ENCODE measurements around the gene SACS. TPM values are rescaled to one million over a fixed set of nuclear protein-coding genes. Genes with fewer than 3 reads are reported as not detected.

The SACS gene
- total RNA-seq, 1 experiment from 2014 or later: 19.8 TPM

DNA sequence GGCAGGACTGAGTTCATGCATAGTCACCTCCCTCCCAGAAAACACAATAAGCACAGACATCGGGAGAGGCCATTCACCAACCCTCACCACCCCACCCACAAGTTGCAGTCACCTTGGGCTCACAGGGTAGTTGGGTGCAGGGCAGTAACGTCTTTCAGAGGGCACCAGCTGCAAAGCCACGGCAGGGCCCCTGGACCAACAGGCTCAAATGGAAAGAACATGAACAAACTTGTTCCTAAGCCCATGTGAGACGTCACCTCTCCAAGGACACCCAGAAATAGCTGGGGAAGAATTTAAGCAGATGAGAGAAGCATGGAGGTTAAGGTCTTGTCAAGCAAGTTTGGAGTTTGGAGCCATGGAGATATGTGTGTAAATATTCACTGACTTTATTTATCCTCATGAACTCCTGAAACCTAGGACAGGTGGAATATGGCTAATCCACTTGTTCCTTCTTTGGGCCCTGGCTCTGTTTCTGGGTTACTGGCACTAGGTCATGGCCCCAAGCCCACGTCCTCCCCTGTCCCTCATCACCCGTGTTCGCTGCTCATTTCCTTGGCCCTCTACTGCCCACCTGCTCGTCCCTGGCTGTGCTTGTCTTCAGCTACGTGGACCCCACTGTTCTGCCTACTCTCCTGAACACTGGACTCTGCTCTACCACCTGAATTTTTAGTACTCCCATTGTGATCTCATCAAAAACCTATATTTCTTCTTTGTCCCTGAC, 40.4 kb downstream of the SACS start:
- intact Hi-C loops (cut with micrococcal nuclease; ENCODE audit: unreplicated experiment): no loop called here
- Histone ChIP-seq H3K4me1 (ENCODE audit: control insufficient read depth, insufficient read depth, low read length) (no peaks in the 10 kb centered on the region), H3K36me3 (ENCODE audit: control insufficient read depth, insufficient read depth, low read length) (no peaks in the 10 kb centered on the region), H3K27ac (ENCODE audit: low read length) (no peak overlapping the region), H3K4me3 (ENCODE audit: low read depth in 2 of 2, low read length in 2 of 2) (no peak overlapping the region), H3K27me3 (ENCODE audit: control insufficient read depth, insufficient read depth, low read length) (no peaks in the 10 kb centered on the region), H3K9me3 (ENCODE audit: control insufficient read depth, insufficient read depth, low read depth, low read length) (no peaks in the 10 kb centered on the region)
- in situ Hi-C loops (cut with HindIII; ENCODE audit: low pct_unique_long_range_greater_than_20kb, low sequenced_read_pairs): no loop called here
- TF ChIP-seq TCF7L2 (IDR thresholded peaks at IDR 0.05; ENCODE audit: low read depth, low read length) (no peak), POLR2AphosphoS5 (IDR thresholded peaks at IDR 0.05; ENCODE audit: low read depth, low read length) (no peak), SIN3A (IDR thresholded peaks at IDR 0.05; ENCODE audit: borderline replicate concordance, insufficient read depth, low read depth, low read length) (no peak)
- TF ChIP-seq, protein P1, sequence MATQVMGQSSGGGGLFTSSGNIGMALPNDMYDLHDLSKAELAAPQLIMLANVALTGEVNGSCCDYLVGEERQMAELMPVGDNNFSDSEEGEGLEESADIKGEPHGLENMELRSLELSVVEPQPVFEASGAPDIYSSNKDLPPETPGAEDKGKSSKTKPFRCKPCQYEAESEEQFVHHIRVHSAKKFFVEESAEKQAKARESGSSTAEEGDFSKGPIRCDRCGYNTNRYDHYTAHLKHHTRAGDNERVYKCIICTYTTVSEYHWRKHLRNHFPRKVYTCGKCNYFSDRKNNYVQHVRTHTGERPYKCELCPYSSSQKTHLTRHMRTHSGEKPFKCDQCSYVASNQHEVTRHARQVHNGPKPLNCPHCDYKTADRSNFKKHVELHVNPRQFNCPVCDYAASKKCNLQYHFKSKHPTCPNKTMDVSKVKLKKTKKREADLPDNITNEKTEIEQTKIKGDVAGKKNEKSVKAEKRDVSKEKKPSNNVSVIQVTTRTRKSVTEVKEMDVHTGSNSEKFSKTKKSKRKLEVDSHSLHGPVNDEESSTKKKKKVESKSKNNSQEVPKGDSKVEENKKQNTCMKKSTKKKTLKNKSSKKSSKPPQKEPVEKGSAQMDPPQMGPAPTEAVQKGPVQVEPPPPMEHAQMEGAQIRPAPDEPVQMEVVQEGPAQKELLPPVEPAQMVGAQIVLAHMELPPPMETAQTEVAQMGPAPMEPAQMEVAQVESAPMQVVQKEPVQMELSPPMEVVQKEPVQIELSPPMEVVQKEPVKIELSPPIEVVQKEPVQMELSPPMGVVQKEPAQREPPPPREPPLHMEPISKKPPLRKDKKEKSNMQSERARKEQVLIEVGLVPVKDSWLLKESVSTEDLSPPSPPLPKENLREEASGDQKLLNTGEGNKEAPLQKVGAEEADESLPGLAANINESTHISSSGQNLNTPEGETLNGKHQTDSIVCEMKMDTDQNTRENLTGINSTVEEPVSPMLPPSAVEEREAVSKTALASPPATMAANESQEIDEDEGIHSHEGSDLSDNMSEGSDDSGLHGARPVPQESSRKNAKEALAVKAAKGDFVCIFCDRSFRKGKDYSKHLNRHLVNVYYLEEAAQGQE (IDR thresholded peaks at IDR 0.05; ENCODE audit: insufficient read depth in 1 of 2, low read depth in 2 of 2, low read length in 1 of 2): no peak
- TF ChIP-seq, protein P2, sequence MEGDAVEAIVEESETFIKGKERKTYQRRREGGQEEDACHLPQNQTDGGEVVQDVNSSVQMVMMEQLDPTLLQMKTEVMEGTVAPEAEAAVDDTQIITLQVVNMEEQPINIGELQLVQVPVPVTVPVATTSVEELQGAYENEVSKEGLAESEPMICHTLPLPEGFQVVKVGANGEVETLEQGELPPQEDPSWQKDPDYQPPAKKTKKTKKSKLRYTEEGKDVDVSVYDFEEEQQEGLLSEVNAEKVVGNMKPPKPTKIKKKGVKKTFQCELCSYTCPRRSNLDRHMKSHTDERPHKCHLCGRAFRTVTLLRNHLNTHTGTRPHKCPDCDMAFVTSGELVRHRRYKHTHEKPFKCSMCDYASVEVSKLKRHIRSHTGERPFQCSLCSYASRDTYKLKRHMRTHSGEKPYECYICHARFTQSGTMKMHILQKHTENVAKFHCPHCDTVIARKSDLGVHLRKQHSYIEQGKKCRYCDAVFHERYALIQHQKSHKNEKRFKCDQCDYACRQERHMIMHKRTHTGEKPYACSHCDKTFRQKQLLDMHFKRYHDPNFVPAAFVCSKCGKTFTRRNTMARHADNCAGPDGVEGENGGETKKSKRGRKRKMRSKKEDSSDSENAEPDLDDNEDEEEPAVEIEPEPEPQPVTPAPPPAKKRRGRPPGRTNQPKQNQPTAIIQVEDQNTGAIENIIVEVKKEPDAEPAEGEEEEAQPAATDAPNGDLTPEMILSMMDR (IDR thresholded peaks at IDR 0.05): no peak
- ATAC-seq: no peak
- ChIA-PET CTCF (no interaction called here), POLR2A (no interaction called here)
- DNase-seq (ENCODE audit: low read depth, low spot score): no peak
- BruUV-seq (replicated peaks): no TSS peak

DNA sequence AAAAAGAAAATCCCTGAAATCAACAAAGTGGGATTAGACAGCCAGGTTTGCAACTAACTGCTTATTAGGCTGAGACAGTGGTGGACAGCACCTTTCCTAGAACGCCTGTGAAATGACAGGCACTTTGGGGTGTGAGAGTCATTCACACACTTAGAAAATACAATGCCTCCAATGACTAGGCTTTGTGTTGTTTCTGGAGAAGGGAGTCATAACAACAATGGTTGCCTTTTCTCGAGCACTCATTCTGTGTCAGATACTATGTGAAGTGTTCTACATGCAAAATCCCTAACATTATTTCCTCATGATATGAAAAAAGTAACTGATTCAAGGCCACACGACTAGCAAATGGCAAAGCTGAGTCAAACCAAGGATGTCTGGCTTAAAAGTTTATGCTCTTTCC, 41.2 kb downstream of the SACS start:
- Histone ChIP-seq H3K4me3 (ENCODE audit: low read depth in 2 of 2, low read length in 2 of 2) (no peak overlapping the region), H3K27me3 (ENCODE audit: control insufficient read depth, insufficient read depth, low read length) (no peaks in the 10 kb centered on the region), H3K27ac (ENCODE audit: low read length) (no peak overlapping the region), H3K9me3 (ENCODE audit: control insufficient read depth, insufficient read depth, low read depth, low read length) (no peaks in the 10 kb centered on the region), H3K36me3 (ENCODE audit: control insufficient read depth, insufficient read depth, low read length) (no peaks in the 10 kb centered on the region), H3K4me1 (ENCODE audit: control insufficient read depth, insufficient read depth, low read length) (no peaks in the 10 kb centered on the region)
- CTCF ChIA-PET: no interaction called here
- ATAC-seq (no peak), DNase-seq (ENCODE audit: low read depth, low spot score) (no peak)
- in situ Hi-C loops (cut with HindIII; ENCODE audit: low pct_unique_long_range_greater_than_20kb, low sequenced_read_pairs): no loop called here
- POLR2A ChIA-PET: no interaction called here
- BruUV-seq (replicated peaks): no TSS peak
- TF ChIP-seq POLR2AphosphoS5 (IDR thresholded peaks at IDR 0.05; ENCODE audit: low read depth, low read length) (no peak), SIN3A (IDR thresholded peaks at IDR 0.05; ENCODE audit: borderline replicate concordance, insufficient read depth, low read depth, low read length) (no peak), TCF7L2 (IDR thresholded peaks at IDR 0.05; ENCODE audit: low read depth, low read length) (no peak)
- TF ChIP-seq, protein P2 (IDR thresholded peaks at IDR 0.05): no peak
- TF ChIP-seq, protein P1 (IDR thresholded peaks at IDR 0.05; ENCODE audit: insufficient read depth in 1 of 2, low read depth in 2 of 2, low read length in 1 of 2): no peak
- intact Hi-C loops (cut with micrococcal nuclease; ENCODE audit: unreplicated experiment): no loop called here

Data from Panc1 (cell line).